ENCODE measurements around the gene AQP12A.
"Not testable (repeated sequence)": the region's sequence is repeated elsewhere in the genome, so short reads cannot be mapped to it uniquely, and the experiment has no call there.

Gene AQP12A

GRCh38 chr2:240650254-240650965 is 41.3 kb upstream of the AQP12A start:
- no peak for TF ChIP-seq CTCF (IDR thresholded peaks at IDR 0.05)
- Histone ChIP-seq H3K9me3 (no peaks in the 10 kb centered on the region), H3K36me3 (no peaks in the 10 kb centered on the region), H3K27me3 (peaks cover 72% of the 10 kb centered on the region), H3K4me1 (ENCODE audit: control insufficient read depth in 1 of 2, insufficient read depth in 1 of 2, low read depth in 1 of 2, low read length in 1 of 2) (peaks cover 0 to 4% of the 10 kb centered on the region in 2 experiments), H3K4me3 (ENCODE audit: low read depth in 1 of 2, low read length in 1 of 2) (no peak overlapping the region), H3K27ac (no peak overlapping the region)

- Histone ChIP-seq H3K4me3 (ENCODE audit: low read depth in 1 of 2, low read length in 1 of 2) (no peak overlapping the region), H3K27ac (no peak overlapping the region), H3K9me3 (no peaks in the 10 kb centered on the region), H3K4me1 (ENCODE audit: control insufficient read depth in 1 of 2, insufficient read depth in 1 of 2, low read depth in 1 of 2, low read length in 1 of 2) (peaks cover 0 to 3% of the 10 kb centered on the region in 2 experiments), H3K36me3 (no peaks in the 10 kb centered on the region), H3K27me3 (peaks cover 80% of the 10 kb centered on the region)
- no peak for TF ChIP-seq CTCF (IDR thresholded peaks at IDR 0.05)
Observed at GRCh38 chr2:240651185-240651584, 40.5 kb upstream of the AQP12A start.

GRCh38 chr2:240655931-240656886 is 35.5 kb upstream of the AQP12A start:
- no peak overlapping the region for H3K27ac ChIP-seq
- H3K4me1 ChIP-seq (ENCODE audit: control insufficient read depth in 1 of 2, insufficient read depth in 1 of 2, low read depth in 1 of 2, low read length in 1 of 2), result no peaks in the 10 kb centered on the region
- no peak for TF ChIP-seq CTCF (IDR thresholded peaks at IDR 0.05)
- H3K27me3 ChIP-seq, result peaks cover 69% of the 10 kb centered on the region
- H3K36me3 ChIP-seq, result no peaks in the 10 kb centered on the region
- H3K9me3 ChIP-seq, result no peaks in the 10 kb centered on the region
- no peak overlapping the region for H3K4me3 ChIP-seq (ENCODE audit: low read depth in 1 of 2, low read length in 1 of 2)

GRCh38 chr2:240659883-240660282 is 31.8 kb upstream of the AQP12A start:
- not testable (repeated sequence) for H3K4me3 ChIP-seq (ENCODE audit: low read depth in 1 of 2, low read length in 1 of 2)

GRCh38 chr2:240662681-240663080 is 29.0 kb upstream of the AQP12A start:
- Histone ChIP-seq H3K27me3 (peaks cover 64% of the 10 kb centered on the region), H3K27ac (no peak overlapping the region), H3K36me3 (no peaks in the 10 kb centered on the region), H3K4me1 (ENCODE audit: control insufficient read depth in 1 of 2, insufficient read depth in 1 of 2, low read depth in 1 of 2, low read length in 1 of 2) (no peaks in the 10 kb centered on the region), H3K4me3 (ENCODE audit: low read depth in 1 of 2, low read length in 1 of 2) (no peak overlapping the region), H3K9me3 (no peaks in the 10 kb centered on the region)
- no peak for TF ChIP-seq CTCF (IDR thresholded peaks at IDR 0.05)

More at GRCh38 chr2:240659883-240660282, 31.8 kb upstream of the AQP12A start:
- H3K27me3 ChIP-seq, result peaks cover 65% of the 10 kb centered on the region
- H3K9me3 ChIP-seq; H3K36me3 ChIP-seq; H3K27ac ChIP-seq; H3K4me1 ChIP-seq (ENCODE audit: control insufficient read depth in 1 of 2, insufficient read depth in 1 of 2, low read depth in 1 of 2, low read length in 1 of 2): not testable (repeated sequence)

All from neutrophil (primary cell).